Measurements from ENCODE around the gene TSHZ1. TPM values are rescaled to one million over a fixed set of nuclear protein-coding genes. Genes with fewer than 3 reads are reported as not detected.

The TSHZ1 gene
- total and polyA plus RNA-seq, 2 experiments from 2014 or later = 0.23 to 0.38 TPM

DNA sequence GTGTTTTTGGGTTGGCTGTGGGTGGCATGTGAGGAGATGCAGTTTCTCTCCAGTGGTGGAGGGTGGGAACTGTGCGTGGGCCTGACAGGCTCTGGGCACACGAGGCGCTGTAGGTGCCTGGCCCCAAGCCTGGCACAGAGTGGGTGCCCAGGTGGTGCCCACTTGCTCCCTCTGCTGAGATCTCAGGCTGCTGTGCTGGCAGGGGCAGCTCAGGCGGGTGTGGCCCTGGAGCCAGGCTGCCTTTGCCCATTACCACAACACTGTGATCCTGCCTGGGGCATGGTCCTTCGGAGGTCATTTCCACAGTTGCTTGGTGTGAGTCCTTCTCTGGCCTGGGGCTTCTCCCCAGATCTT lies 20.4 kb downstream of the TSHZ1 start:
- no peaks in the 10 kb centered on the region for H3K4me1 ChIP-seq (ENCODE audit: insufficient read depth)
- H3K79me2 ChIP-seq (replicated peaks; ENCODE audit: insufficient read depth) = no peaks in the 10 kb centered on the region
- no peak overlapping the region for H3K27ac Mint-ChIP-seq
- ATAC-seq = no peak
- no peak overlapping the region for H3K4me3 Mint-ChIP-seq
- no peaks in the 10 kb centered on the region for H3K9me2 ChIP-seq (ENCODE audit: insufficient read depth)
- no peaks in the 10 kb centered on the region for H4K20me1 ChIP-seq (replicated peaks; ENCODE audit: insufficient read depth)
- no peak overlapping the region for H3K27ac ChIP-seq (ENCODE audit: low read depth)
- no peaks in the 10 kb centered on the region for H3K36me3 Mint-ChIP-seq (ENCODE audit: low read depth)
- DNase-seq (ENCODE audit: low spot score) = no peak
- H3K4me3 ChIP-seq = no peak overlapping the region
- H3F3A ChIP-seq (replicated peaks; ENCODE audit: low read depth) = no peaks in the 10 kb centered on the region
- no peak overlapping the region for H3K4me2 ChIP-seq
- H3K27me3 Mint-ChIP-seq (ENCODE audit: insufficient read depth, low read depth, poor library complexity) = peaks cover 5% of the 10 kb centered on the region
- no peak overlapping the region for H2AFZ ChIP-seq
- TF ChIP-seq ZNF331 (CRISPR knock-in tag; IDR thresholded peaks at IDR 0.05; ENCODE audit: low read depth) = no peak
- no peaks in the 10 kb centered on the region for H3K36me3 ChIP-seq (ENCODE audit: insufficient read depth)
- H3K4me1 Mint-ChIP-seq = 0 out of 3 replicates have a peak, but pooled peaks cover 3% of the 10 kb centered on the region
- no peaks in the 10 kb centered on the region for H3K27me3 ChIP-seq (ENCODE audit: insufficient read depth)
- no peaks in the 10 kb centered on the region for H3K9me3 Mint-ChIP-seq

DNA sequence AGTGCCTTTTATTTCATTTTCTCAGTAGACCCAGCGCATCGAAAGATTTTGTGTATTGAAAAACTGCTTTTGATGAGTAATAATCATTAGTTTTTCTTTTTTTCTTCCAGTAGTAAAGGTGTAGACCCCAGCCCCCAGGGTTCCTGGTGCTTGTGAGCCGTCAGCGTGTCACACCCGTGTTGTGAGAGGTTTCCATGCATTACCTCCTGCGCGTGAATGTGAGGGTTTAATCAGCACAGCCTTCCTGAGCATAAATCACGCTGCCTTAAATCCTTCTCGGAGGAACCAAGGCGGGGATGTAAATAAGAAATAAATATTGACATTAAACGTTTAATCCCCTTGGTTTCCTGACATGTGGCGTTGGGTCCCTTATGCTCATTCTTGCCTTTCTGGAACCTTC lies 24.3 kb downstream of the TSHZ1 start:
- no peaks in the 10 kb centered on the region for H4K20me1 ChIP-seq (replicated peaks; ENCODE audit: insufficient read depth)
- no peaks in the 10 kb centered on the region for H3K27me3 ChIP-seq (ENCODE audit: insufficient read depth)
- H3K27ac Mint-ChIP-seq = no peak overlapping the region
- H3K9me2 ChIP-seq (ENCODE audit: insufficient read depth) = no peaks in the 10 kb centered on the region
- no peak overlapping the region for H3K27ac ChIP-seq (ENCODE audit: low read depth)
- DNase-seq (ENCODE audit: low spot score) (no peak), ATAC-seq (no peak)
- no peaks in the 10 kb centered on the region for H3K79me2 ChIP-seq (replicated peaks; ENCODE audit: insufficient read depth)
- no peaks in the 10 kb centered on the region for H3K4me1 ChIP-seq (ENCODE audit: insufficient read depth)
- no peak overlapping the region for H2AFZ ChIP-seq
- H3K36me3 Mint-ChIP-seq (ENCODE audit: low read depth) = no peaks in the 10 kb centered on the region
- H3K4me3 Mint-ChIP-seq = no peak overlapping the region
- H3K36me3 ChIP-seq (ENCODE audit: insufficient read depth) = no peaks in the 10 kb centered on the region
- H3K4me1 Mint-ChIP-seq = no peaks in the 10 kb centered on the region
- no peak overlapping the region for H3K4me3 ChIP-seq
- peaks cover 5% of the 10 kb centered on the region for H3K27me3 Mint-ChIP-seq (ENCODE audit: insufficient read depth, low read depth, poor library complexity)
- H3K4me2 ChIP-seq = no peak overlapping the region
- no peaks in the 10 kb centered on the region for H3F3A ChIP-seq (replicated peaks; ENCODE audit: low read depth)
- no peaks in the 10 kb centered on the region for H3K9me3 Mint-ChIP-seq
- TF ChIP-seq, protein P1, sequence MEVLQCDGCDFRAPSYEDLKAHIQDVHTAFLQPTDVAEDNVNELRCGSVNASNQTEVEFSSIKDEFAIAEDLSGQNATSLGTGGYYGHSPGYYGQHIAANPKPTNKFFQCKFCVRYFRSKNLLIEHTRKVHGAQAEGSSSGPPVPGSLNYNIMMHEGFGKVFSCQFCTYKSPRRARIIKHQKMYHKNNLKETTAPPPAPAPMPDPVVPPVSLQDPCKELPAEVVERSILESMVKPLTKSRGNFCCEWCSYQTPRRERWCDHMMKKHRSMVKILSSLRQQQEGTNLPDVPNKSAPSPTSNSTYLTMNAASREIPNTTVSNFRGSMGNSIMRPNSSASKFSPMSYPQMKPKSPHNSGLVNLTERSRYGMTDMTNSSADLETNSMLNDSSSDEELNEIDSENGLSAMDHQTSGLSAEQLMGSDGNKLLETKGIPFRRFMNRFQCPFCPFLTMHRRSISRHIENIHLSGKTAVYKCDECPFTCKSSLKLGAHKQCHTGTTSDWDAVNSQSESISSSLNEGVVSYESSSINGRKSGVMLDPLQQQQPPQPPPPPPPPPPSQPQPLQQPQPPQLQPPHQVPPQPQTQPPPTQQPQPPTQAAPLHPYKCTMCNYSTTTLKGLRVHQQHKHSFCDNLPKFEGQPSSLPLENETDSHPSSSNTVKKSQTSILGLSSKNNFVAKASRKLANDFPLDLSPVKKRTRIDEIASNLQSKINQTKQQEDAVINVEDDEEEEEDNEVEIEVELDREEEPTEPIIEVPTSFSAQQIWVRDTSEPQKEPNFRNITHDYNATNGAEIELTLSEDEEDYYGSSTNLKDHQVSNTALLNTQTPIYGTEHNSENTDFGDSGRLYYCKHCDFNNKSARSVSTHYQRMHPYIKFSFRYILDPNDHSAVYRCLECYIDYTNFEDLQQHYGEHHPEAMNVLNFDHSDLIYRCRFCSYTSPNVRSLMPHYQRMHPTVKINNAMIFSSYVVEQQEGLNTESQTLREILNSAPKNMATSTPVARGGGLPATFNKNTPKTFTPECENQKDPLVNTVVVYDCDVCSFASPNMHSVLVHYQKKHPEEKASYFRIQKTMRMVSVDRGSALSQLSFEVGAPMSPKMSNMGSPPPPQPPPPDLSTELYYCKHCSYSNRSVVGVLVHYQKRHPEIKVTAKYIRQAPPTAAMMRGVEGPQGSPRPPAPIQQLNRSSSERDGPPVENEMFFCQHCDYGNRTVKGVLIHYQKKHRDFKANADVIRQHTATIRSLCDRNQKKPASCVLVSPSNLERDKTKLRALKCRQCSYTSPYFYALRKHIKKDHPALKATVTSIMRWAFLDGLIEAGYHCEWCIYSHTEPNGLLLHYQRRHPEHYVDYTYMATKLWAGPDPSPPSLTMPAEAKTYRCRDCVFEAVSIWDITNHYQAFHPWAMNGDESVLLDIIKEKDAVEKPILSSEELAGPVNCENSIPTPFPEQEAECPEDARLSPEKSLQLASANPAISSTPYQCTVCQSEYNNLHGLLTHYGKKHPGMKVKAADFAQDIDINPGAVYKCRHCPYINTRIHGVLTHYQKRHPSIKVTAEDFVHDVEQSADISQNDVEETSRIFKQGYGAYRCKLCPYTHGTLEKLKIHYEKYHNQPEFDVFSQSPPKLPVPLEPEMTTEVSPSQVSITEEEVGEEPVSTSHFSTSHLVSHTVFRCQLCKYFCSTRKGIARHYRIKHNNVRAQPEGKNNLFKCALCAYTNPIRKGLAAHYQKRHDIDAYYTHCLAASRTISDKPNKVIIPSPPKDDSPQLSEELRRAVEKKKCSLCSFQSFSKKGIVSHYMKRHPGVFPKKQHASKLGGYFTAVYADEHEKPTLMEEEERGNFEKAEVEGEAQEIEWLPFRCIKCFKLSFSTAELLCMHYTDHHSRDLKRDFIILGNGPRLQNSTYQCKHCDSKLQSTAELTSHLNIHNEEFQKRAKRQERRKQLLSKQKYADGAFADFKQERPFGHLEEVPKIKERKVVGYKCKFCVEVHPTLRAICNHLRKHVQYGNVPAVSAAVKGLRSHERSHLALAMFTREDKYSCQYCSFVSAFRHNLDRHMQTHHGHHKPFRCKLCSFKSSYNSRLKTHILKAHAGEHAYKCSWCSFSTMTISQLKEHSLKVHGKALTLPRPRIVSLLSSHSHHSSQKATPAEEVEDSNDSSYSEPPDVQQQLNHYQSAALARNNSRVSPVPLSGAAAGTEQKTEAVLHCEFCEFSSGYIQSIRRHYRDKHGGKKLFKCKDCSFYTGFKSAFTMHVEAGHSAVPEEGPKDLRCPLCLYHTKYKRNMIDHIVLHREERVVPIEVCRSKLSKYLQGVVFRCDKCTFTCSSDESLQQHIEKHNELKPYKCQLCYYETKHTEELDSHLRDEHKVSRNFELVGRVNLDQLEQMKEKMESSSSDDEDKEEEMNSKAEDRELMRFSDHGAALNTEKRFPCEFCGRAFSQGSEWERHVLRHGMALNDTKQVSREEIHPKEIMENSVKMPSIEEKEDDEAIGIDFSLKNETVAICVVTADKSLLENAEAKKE (CRISPR knock-in tag; IDR thresholded peaks at IDR 0.05) = no peak
- no peak for TF ChIP-seq ZNF114 (CRISPR knock-in tag; IDR thresholded peaks at IDR 0.05)
- no peak for TF ChIP-seq POLR2AphosphoS5 (IDR thresholded peaks at IDR 0.05; ENCODE audit: low read depth)
- TF ChIP-seq CREB1 (CRISPR knock-in tag; IDR thresholded peaks at IDR 0.05; ENCODE audit: low read depth) = no peak
- TF ChIP-seq, protein P2, sequence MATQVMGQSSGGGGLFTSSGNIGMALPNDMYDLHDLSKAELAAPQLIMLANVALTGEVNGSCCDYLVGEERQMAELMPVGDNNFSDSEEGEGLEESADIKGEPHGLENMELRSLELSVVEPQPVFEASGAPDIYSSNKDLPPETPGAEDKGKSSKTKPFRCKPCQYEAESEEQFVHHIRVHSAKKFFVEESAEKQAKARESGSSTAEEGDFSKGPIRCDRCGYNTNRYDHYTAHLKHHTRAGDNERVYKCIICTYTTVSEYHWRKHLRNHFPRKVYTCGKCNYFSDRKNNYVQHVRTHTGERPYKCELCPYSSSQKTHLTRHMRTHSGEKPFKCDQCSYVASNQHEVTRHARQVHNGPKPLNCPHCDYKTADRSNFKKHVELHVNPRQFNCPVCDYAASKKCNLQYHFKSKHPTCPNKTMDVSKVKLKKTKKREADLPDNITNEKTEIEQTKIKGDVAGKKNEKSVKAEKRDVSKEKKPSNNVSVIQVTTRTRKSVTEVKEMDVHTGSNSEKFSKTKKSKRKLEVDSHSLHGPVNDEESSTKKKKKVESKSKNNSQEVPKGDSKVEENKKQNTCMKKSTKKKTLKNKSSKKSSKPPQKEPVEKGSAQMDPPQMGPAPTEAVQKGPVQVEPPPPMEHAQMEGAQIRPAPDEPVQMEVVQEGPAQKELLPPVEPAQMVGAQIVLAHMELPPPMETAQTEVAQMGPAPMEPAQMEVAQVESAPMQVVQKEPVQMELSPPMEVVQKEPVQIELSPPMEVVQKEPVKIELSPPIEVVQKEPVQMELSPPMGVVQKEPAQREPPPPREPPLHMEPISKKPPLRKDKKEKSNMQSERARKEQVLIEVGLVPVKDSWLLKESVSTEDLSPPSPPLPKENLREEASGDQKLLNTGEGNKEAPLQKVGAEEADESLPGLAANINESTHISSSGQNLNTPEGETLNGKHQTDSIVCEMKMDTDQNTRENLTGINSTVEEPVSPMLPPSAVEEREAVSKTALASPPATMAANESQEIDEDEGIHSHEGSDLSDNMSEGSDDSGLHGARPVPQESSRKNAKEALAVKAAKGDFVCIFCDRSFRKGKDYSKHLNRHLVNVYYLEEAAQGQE (IDR thresholded peaks at IDR 0.05; ENCODE audit: unreplicated experiment) = no peak
- no peak for TF ChIP-seq JUNB (IDR thresholded peaks at IDR 0.05; ENCODE audit: unreplicated experiment)
- no peak for TF ChIP-seq NANOG (IDR thresholded peaks at IDR 0.05; ENCODE audit: borderline replicate concordance)
- TF ChIP-seq STAT1 (IDR thresholded peaks at IDR 0.05; ENCODE audit: unreplicated experiment) = no peak
- TF ChIP-seq EZH2phosphoT487 (IDR thresholded peaks at IDR 0.05; ENCODE audit: unreplicated experiment) = no peak
- TF ChIP-seq, protein P3, sequence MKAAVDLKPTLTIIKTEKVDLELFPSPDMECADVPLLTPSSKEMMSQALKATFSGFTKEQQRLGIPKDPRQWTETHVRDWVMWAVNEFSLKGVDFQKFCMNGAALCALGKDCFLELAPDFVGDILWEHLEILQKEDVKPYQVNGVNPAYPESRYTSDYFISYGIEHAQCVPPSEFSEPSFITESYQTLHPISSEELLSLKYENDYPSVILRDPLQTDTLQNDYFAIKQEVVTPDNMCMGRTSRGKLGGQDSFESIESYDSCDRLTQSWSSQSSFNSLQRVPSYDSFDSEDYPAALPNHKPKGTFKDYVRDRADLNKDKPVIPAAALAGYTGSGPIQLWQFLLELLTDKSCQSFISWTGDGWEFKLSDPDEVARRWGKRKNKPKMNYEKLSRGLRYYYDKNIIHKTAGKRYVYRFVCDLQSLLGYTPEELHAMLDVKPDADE (IDR thresholded peaks at IDR 0.05) = no peak
- no peak for TF ChIP-seq ZNF331 (CRISPR knock-in tag; IDR thresholded peaks at IDR 0.05; ENCODE audit: low read depth)

Measured in GM23338 (cell line).